ENCODE data around the gene HMGCS1.

DNA sequence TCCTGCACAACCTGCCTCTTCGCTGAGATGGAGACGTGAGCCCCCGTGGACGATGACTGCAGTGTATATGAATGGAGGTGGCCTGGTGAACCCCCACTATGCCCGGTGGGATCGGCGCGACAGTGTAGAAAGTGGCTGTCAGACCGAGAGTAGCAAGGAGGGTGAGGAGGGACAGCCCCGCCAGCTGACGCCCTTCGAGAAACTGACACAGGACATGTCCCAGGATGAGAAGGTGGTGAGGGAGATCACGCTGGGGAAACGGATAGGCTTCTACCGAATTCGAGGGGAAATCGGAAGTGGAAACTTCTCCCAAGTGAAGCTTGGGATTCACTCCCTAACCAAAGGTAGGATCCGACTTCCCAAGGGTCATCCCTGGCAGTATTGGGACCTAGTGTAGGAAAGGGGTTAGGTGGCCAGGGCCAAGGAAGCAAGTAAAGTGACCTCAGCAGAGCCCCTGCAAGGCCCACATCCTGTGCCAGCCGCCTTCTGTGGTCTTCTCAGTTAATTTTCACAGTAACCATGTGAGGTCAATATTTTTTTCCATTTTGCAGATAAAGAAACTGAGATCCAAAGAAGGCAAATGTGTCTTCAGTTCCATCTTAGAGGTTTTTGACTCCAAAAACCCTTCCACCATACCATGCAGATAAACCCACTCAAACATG is 67.4 kb downstream of the HMGCS1 start:
- TF ChIP-seq, protein P1, sequence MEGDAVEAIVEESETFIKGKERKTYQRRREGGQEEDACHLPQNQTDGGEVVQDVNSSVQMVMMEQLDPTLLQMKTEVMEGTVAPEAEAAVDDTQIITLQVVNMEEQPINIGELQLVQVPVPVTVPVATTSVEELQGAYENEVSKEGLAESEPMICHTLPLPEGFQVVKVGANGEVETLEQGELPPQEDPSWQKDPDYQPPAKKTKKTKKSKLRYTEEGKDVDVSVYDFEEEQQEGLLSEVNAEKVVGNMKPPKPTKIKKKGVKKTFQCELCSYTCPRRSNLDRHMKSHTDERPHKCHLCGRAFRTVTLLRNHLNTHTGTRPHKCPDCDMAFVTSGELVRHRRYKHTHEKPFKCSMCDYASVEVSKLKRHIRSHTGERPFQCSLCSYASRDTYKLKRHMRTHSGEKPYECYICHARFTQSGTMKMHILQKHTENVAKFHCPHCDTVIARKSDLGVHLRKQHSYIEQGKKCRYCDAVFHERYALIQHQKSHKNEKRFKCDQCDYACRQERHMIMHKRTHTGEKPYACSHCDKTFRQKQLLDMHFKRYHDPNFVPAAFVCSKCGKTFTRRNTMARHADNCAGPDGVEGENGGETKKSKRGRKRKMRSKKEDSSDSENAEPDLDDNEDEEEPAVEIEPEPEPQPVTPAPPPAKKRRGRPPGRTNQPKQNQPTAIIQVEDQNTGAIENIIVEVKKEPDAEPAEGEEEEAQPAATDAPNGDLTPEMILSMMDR (IDR thresholded peaks at IDR 0.05; ENCODE audit: low read depth, low read length), result no peak
- no peak for TF ChIP-seq EZH2phosphoT487 (IDR thresholded peaks at IDR 0.05; ENCODE audit: low read depth)
